ENCODE data around the gene SPATA3.

The SPATA3 gene

GRCh38 chr2:231051116-231051515, 55.2 kb downstream of the SPATA3 start:
- no peak for DNase-seq

- peak; percentile 89 for DNase-seq
Measured at GRCh38 chr2:231052494-231053451, 56.9 kb downstream of the SPATA3 start.

GRCh38 chr2:231053846-231054245, 57.9 kb downstream of the SPATA3 start:
- DNase-seq, result no peak

GRCh38 chr2:231056453-231057416, 60.8 kb downstream of the SPATA3 start, which contains the start of gene PSMD1:
PSMD1 (plus strand) TSS chr2:231056867; CDS start chr2:231057026, 159 bp downstream.
- DNase-seq, result peak; percentile 96

- DNase-seq, result no peak
Measured at GRCh38 chr2:231057590-231057989, 61.7 kb downstream of the SPATA3 start.
